ENCODE measurements around the gene HECTD4.
"Not testable (repeated sequence)": the region's sequence is repeated elsewhere in the genome, so short reads cannot be mapped to it uniquely, and the experiment has no call there.

Gene HECTD4

DNA sequence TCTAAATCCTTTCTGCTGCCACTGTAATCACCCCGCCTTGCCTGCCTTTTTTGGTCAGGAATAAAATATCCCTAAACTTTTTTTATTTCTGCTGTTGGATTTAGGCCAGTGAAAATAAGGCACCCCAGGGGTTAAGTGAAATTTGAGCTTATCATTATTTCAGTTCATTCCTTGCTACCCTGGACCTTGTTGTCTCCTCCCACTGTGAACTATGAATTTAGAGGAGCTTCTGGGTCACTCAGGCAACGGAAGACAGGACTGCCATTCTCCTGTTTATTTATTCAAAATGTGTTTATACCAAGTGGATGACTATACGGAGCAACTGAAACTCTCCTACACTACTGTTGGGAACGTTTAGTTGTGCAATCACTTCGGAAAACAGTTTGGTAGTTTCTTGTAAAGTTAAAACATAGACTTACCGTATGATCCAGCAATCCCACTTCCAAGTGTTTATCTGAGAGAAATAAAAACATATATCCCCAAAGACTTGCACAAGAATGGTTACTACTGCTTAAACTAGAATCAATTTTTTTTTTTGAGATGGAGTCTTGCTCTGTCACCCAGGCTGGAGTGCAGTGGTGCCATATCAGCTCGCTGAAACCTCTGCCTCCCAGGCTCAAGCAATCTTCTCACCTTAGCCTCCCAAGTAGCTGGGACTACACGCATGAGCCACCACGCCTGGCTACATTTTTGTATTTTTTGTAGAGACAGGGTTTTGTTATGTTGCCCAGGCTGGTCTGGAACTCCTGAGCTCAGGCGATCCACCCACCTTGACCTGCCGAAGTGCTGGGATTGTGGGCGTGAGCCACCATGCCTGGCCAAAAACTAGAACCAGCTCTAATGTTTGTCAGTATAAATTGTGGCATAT lies 259.2 kb downstream of the HECTD4 start:
- no peak for DNase-seq (ENCODE audit: low read depth in 2 of 2)

- no peak for DNase-seq (ENCODE audit: low read depth in 2 of 2)
Observed at GRCh38 chr12:112121780-112122565, 260.3 kb downstream of the HECTD4 start.

DNA sequence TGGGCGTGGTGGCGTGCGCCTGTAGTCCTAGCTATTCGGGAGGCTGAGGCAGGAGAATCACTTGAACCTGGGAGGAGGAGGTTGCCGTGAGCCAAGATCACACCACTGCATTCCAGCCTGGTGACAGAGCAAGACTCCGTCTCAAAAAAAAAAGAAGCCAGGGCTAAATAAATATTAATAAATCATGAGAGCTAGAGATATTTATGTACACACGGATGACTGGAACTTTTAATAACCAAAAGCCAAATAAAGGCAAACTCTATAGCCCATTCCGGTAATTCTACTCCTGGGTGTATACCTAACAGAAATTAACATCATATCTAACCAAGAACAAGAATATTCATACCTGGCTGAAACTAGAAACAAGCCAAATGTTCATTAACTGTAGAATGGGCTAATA lies 264.5 kb downstream of the HECTD4 start:
- DNase-seq (ENCODE audit: low read depth in 2 of 2) = no peak

- DNase-seq (ENCODE audit: low read depth in 2 of 2) = no peak
Observed at GRCh38 chr12:112116232-112117060, 265.8 kb downstream of the HECTD4 start.

DNA sequence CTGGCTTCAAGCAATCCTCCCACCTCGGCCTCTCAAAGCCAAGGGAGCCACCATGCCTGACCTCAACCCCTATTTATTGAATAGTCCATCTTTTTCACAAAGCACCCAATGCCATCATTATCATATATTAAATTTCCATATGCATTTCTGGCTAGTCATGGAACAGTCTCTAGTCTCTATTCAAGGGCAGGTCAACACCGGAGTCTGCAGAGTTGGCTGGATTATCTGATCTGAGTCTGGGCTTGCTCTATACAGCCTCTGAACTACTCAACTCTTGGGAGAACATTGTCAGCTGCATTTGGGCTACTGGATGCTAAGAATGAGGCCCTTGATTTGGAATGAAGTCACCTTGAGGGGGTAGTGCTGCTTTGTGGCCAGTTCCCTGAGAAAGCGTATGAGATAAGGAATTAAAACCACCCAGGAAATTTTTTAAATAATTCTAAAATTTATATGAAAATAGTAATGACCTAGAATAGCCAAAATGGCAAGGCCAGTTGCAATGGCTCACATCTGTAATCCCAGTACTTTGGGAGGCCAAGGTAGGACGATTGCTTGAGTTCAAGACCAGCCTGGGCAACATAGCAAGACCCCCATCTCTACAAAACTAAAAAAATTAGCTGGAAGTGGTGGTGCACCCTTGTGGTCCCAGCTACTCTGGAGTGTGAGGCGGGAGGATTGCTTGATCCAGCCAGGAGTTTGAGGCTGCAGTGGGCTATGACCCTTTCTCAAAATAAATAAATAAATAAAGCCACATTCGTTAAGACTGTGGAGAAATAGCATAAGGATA lies 266.8 kb downstream of the HECTD4 start:
- no peak for DNase-seq (ENCODE audit: low read depth in 2 of 2)

GRCh38 chr12:112112409-112113133 lies 269.7 kb downstream of the HECTD4 start:
- no peak for DNase-seq (ENCODE audit: low read depth in 2 of 2)

DNA sequence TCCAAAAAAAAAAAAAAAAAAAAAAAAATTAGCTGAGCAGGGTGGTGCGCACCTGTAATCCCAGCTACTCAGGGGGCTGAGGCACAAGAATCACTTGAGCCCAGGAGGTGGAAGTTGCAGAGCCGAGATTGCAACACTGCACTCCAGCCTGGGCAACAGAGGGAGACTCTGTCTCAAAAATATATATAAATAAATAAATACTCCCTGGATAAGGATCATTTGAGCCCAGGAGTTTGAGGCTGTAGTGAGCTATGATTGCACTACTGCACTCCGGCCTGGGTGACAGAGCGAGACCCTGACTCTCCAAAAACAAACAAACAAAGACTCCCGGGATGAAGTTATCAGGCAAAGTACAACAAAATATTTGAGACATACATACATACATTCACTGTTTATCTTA lies 270.3 kb downstream of the HECTD4 start:
- no peak for DNase-seq (ENCODE audit: low read depth in 2 of 2)

GRCh38 chr12:112110787-112111662 lies 271.2 kb downstream of the HECTD4 start:
- DNase-seq (ENCODE audit: low read depth in 2 of 2) = not testable (repeated sequence)

Data from stimulated activated CD4-positive, alpha-beta T cell treated with anti-CD3 and anti-CD28 coated beads, Interleukin-1b, Interleukin-23, amount 100 ng/mL, for 1 hour (primary cell).